Measurements from ENCODE around the gene SETBP1.

SETBP1 gene

GRCh38 chr18:44988821-44989587 lies 308.3 kb downstream of the SETBP1 start:
- no peak for TF ChIP-seq MAX (IDR thresholded peaks at IDR 0.05; ENCODE audit: low read depth, low read length)
- no peak for TF ChIP-seq CTCF (IDR thresholded peaks at IDR 0.05; ENCODE audit: low read depth, low read length)
- TF ChIP-seq POLR2A (IDR thresholded peaks at IDR 0.05; ENCODE audit: extremely low read depth, insufficient read length) = no peak
- no peak for TF ChIP-seq MYC (IDR thresholded peaks at IDR 0.05; ENCODE audit: low read depth, low read length)
- no peak overlapping the region for H3K4me3 ChIP-seq (ENCODE audit: low read depth, low read length)
- no peak for DNase-seq (ENCODE audit: low read depth)

GRCh38 chr18:44996261-44996660 lies 315.6 kb downstream of the SETBP1 start:
- no peak overlapping the region for H3K4me3 ChIP-seq (ENCODE audit: low read depth, low read length)
- DNase-seq (ENCODE audit: low read depth) = peak; percentile 62
- no peak for TF ChIP-seq POLR2A (IDR thresholded peaks at IDR 0.05; ENCODE audit: extremely low read depth, insufficient read length)
- no peak for TF ChIP-seq CTCF (IDR thresholded peaks at IDR 0.05; ENCODE audit: low read depth, low read length)
- TF ChIP-seq MYC (IDR thresholded peaks at IDR 0.05; ENCODE audit: low read depth, low read length) = no peak
- TF ChIP-seq MAX (IDR thresholded peaks at IDR 0.05; ENCODE audit: low read depth, low read length) = peak; percentile 57

DNA sequence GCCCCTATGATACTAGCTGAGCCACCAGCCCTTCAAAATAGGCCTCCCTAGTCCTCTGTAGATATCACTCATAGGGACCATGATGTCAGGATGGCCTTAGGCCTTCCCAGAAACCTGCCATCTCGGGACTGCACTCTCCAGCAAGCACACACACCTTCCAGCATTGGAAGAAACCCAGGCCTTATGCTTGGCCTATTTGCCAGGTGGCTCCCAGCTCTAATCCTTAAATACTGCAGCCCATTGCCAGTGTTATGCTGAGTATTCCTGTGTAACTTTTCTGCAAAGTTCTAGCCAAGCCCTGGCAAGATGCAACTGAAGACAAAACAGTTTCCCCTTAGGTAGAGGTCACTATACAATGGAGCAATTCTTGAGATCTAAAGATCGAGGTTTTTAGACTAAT lies 316.5 kb downstream of the SETBP1 start:
- TF ChIP-seq CTCF (IDR thresholded peaks at IDR 0.05; ENCODE audit: low read depth, low read length) (no peak), MAX (IDR thresholded peaks at IDR 0.05; ENCODE audit: low read depth, low read length) (no peak), POLR2A (IDR thresholded peaks at IDR 0.05; ENCODE audit: extremely low read depth, insufficient read length) (no peak)
- no peak overlapping the region for H3K4me3 ChIP-seq (ENCODE audit: low read depth, low read length)
- DNase-seq (ENCODE audit: low read depth) = no peak

DNA sequence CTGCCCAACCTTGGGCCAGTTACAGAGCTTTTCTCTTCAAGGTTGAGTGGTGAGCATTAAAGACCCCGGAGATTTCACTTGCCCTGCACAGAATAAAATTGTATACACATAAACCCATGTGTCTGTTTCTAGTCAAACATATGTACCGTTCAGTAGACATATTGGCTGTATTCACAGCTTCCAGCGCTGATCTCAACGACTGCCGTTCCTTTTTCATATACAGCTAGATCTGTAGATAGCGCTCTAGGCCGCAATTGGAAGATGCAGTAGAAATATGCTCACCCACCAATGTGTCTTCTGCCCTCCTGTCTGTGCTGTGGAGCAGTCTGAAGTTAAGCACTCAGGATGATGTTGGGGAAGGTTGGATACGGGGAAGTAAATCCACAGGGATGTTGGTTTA lies 317.7 kb downstream of the SETBP1 start:
- no peak overlapping the region for H3K4me3 ChIP-seq (ENCODE audit: low read depth, low read length)
- TF ChIP-seq MYC (IDR thresholded peaks at IDR 0.05; ENCODE audit: low read depth, low read length) = no peak
- no peak for TF ChIP-seq MAX (IDR thresholded peaks at IDR 0.05; ENCODE audit: low read depth, low read length)
- no peak for DNase-seq (ENCODE audit: low read depth)

- TF ChIP-seq MAX (IDR thresholded peaks at IDR 0.05; ENCODE audit: low read depth, low read length) (no peak), POLR2A (IDR thresholded peaks at IDR 0.05; ENCODE audit: extremely low read depth, insufficient read length) (no peak), CTCF (IDR thresholded peaks at IDR 0.05; ENCODE audit: low read depth, low read length) (no peak), MYC (IDR thresholded peaks at IDR 0.05; ENCODE audit: low read depth, low read length) (no peak)
- no peak overlapping the region for H3K4me3 ChIP-seq (ENCODE audit: low read depth, low read length)
- DNase-seq (ENCODE audit: low read depth) = no peak
Measured at GRCh38 chr18:45004546-45005080, 323.9 kb downstream of the SETBP1 start.

GRCh38 chr18:45006934-45007333 lies 326.2 kb downstream of the SETBP1 start:
- no peak overlapping the region for H3K4me3 ChIP-seq (ENCODE audit: low read depth, low read length)
- TF ChIP-seq MAX (IDR thresholded peaks at IDR 0.05; ENCODE audit: low read depth, low read length) (no peak), CTCF (IDR thresholded peaks at IDR 0.05; ENCODE audit: low read depth, low read length) (no peak), MYC (IDR thresholded peaks at IDR 0.05; ENCODE audit: low read depth, low read length) (no peak)
- no peak for DNase-seq (ENCODE audit: low read depth)

All from NB4 (cell line).